HG02885 (cell line): ENCODE measurements around the gene EZR.

ENCODE experiments used
- ATAC-seq: cut with Tn5 transposase; IDR thresholded peaks from one replicate; pipeline ENCODE4 v1.9.1; 2021; ENCODE audit warnings: mild to moderate bottlenecking; ENCODE audit not compliant: unreplicated experiment, poor library complexity

The EZR gene

DNA sequence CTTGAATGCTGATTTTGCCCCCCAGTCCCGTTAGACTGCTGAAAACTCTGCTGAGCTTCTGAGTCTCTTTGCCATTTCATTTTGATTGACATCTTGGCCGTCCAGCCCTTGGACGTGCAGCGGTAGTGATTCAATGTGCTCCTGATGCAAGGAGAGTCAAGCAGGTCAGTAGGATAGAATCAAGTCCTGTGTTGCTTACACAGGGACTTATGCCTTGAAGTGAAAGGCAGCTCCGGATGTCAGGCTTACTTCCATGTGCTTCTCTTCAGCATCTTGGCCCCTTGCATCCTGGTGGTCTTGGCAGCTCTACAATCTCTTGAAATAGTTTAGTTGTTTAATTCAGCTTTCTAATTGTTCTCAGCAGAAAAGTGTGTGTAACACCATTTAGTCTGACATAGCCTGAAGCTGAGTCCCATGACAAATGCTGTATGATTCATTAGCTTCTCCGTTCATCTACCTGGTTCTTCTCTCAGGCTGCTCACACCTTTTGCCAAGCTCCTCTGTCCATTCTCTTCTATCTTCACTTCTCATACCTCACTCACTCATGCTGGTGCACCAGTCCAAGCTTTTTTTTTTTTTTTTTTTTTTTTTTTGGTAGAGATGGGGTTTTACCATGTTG, 76.0 kb downstream of the EZR start:
- ATAC-seq = no peak

DNA sequence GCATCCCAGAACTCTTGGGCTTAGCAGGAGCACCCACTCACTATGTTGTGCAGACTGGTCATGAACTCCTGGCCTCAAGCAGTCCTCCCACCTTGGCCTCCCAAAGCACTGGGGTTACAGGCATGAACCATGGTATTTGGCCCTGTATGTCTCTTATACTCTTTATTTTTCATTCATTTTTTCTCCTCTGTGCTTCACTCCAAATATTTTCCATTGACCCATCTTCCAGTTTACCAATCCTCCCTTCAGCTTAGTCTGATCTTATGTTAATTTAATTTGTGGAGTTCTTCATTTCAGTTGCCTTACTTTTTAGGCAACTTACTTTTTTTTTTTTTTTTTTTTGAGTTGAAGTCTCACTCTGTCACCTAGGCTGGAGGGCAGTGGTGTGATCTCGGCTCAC, 79.5 kb downstream of the EZR start:
- no peak for ATAC-seq

DNA sequence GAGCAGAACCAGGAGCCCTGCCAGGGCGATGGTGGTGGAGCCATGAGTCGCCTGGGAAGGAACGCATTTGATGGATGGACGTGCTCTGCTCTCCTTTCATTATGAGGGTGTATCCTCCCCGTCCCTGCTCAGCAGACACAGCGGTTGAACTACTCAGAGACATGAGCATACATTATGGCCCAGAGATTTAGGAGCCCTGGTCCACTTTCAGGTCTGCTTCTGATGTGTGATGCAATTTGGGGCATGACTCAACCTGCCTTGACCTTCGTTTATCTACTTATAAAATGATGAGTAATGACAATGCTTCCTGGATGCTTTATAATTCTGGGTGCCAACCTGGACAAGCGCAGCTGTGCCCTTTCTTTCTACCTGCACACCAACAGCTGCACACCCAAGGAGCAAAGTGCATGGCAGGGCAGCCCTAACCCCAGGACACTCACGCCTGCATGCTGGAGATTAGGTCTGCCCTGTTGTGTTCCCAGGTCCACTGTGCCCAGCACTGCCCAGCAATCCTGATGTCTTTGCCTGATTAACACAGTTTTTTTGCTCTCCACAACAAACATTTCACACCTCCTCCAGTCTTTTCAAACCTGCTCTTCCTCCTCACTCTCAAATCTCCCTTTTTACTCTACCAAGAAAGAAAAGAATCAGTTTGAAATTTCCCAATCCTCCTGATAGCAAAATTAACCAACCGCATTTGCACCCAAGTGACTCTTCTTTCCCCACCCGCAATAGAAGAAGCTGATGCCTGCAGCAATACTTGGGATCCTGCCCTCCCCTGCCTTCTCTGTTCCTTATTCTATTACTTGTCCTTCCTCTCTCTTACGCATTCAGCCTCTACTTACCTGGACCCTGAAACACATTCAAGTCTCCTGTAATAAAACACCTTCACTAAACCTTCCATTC, 81.2 kb downstream of the EZR start:
- no peak for ATAC-seq

DNA sequence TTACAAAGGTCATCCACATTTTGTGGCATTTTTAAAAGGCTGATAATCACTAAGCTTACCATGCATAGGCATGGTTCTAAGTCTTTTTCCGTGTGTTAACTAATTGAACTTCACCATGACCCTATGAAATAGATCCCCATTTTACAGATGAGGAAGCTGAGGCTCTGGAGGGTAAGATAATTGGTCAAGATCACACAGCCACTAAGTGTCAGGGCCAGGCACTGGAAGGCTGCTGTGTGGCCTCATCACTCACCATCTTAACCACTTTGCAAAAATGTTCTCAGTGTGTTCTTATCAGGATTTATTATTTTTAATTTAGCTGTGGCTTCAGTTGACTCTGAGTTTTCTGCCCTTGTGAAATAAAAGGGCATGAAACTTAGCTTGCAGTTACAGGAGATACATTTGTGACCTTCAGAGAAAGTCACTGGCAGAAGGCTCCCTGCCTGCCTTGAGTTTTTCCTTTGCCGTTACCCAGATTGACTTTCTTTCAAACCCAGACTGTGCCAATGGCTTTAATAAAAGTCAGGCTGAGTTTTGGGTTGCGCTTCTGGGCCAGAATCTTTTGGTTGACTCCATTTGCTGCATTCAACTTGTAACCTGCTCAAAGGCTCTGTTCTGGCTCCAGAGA, 82.0 kb downstream of the EZR start:
- ATAC-seq = no peak

DNA sequence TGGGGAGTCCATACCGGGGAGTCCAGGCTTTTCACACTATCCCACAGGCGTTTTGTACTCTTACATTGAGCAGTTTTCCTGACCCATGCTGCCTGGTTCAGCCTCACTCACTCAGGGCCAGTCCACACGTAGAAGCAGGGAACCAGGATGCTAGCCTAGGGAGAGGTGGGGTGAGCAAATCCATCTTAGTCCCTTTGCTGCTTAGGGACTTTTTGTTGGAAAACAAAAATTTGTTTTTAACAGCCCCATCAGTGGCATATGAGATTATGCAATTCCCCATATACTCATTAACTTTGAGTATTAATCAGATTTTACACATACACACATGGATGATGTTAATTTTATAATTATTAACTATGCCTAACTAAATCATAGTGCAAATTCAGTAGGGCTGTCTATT, 84.2 kb downstream of the EZR start:
- no peak for ATAC-seq

DNA sequence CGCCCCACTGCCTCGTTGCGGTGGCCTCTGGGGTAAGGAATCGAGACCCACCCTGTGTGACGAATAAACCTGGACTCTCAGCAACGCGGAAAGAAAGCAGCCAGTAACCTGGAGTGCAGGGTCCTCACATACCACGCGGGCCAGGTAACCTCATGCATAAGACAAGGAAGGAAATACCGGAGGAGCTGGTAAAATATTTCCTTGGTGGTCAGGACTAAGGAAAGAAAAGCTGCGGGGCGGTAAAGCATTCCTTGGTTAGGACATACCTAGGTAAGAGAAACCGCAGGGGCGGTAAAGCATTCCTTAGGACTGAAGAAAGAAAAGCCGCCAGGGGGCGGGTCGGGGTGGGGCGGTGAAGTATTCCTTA, 88.6 kb downstream of the EZR start:
- no peak for ATAC-seq

DNA sequence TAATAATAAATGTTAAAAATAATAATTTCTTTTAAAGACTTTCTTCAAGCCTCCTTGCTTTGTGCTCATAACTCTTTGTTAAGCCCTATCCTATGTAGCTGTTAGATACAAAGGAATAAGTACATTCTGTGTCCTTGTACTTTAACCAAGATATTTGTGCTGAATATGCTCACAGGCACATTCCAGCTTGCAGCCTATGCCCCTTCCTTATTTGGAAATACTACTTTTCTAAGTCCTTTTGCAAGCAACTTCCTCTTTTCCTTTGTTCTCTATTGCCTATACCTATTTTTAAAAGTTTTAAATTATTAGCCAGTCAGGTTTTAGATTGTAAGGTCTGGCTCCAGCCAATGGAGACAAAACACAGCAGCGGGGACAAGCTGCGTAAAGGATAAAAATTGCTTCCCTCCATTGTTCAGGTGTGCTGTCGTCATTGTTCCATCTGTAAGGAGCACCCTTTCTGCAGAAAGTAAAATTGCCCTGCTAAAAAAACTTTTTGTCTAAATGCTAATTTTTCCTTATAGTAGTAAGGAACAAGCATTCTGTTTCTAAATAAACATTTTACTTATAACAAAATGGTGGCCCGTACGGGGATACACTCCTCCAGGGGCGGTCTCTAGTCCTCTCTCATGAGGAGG, 89.1 kb downstream of the EZR start:
- no peak for ATAC-seq

DNA sequence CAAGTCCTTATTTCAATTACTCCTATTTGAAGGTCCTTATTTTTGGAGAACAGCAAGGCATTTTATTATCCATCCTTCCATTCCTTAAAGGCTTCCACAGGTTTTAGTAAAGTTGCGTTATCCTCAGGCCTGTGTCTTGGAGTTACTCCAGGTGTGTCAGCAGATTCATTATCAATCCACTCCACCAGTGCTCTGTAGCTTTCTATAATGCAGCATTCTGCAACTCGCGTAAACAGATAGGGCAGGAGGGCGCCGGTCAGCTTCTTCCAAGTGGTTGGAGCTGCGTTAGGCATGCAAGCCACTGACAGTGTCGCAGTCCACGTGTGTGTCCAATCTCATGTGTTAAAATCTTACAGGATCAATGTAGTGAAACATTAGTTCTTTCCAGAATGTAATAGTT, 93.5 kb downstream of the EZR start:
- ATAC-seq = no peak

DNA sequence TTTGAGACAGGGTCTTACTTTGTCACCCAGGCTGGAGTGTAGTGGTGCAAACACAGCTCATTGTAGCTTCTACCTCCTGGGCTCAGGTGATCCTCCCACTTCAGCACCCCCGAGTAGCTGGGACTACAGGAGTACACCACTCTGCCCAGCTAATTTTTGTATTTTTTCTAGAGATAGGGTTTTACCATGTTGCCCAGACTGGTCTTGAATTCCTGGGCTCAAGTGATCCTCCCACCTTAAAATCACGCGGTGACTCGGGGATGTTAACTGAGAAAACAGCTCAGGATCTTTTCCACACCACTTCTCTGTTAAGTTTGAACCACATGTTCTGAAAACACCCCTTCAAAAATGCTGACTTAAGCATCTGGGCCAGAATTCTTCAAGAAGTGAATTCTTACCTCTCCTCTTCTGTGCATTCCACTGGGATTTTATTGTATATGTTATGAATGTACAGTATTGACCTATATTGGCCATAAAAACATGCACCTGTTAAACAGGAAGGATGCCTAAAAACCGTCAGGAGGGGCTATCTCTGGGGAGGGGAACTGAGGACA, 96.9 kb downstream of the EZR start:
- ATAC-seq = no peak

DNA sequence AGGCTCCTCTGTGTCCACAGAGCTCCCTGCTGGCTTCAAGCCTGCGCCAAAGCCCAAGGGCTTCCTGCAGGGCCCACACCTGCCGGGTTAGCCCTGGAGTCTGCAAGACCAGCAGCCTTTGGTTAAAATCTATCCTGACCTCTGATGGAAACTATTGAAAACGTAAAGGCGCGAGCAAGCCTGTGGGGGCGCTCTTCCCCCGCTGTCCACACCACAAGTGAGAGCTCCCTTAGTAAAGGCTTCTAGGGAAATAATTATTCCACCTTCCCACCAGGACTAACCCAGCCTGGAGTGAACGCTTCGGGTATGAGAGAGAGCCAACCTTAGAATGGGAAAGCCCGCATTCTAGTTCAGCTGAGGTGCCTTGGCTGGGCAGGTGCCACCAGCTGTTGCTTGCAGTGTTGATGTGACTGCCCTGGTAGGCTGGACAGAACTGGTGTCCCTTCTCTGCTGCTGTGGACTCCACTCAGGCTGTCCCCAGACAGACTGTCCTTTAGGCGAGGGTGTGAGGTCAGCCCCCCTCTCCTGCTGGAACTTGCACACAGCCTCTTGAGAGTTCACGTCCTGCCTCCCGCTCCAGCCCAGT, 100.6 kb downstream of the EZR start:
- no peak for ATAC-seq

DNA sequence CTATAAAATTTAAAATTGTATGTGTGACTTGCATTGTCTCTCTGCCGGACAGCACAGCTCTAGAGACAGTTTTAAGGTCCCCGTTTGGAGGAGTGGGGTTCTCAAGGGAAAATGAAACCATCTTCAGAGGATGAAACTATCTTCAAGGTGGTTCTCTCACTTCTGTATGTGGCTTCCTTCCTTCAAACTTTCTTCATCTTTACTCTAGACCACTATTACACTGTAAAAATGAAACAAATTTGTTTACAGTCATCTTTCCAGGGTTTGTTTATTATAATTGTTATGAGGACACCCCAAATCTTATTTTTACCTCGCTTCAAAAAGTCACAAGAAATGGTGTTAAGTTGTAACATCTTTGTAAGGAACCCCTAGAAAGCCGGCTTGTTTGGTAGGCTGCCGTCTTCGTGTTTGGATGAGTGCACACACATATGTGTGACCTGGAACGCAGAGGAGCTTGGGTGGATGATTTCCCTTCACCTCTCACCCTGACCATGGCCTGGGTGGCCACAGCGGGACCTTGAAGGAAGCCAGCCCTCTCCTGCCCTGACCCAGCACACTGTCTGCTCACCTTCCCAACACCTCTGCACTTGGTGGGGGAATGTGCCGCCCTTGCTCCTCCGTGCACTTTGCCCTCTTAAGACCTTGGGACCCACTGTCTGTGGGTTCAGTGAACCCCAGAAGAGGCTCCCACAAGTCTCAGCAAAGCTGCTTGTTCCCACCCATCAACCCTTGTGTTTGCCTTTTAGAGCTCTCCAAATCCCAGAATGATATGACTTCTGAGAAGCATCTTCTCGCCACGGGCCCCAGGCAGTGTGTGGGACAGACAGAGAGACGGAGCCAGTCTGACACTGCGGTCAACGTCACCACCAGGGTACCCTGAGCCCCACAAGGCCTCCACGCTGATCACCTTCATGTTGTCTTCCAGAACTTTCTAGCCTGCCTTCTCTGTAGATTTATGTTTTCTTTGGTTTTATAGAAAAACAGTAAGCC, 101.5 kb downstream of the EZR start:
- peak; percentile 71 for ATAC-seq
